HepG2 (cell line): ENCODE data around the gene GPC3. TPM values are rescaled to one million over a fixed set of nuclear protein-coding genes. Genes with fewer than 3 reads are reported as not detected.

ENCODE experiments used
- ATAC-seq: fragments of 200-7000 bp; cut with Tn5 transposase; 3 replicates; pipeline ENCODE4 v1.9.1; 2020; ENCODE audit warnings: mild to moderate bottlenecking, moderate library complexity
- BruUV-seq: library from RNA; stranded (reverse); fragments of 400-500 nt; replicated peaks from 2 replicates; lab custom pipeline; 2021; lab: Mats Ljungman, UMichigan
- CTCF ChIA-PET: fragments of 300-600 bp; formaldehyde crosslinking; extraction: SDS; loops from one replicate; lab custom pipeline; 2021; ENCODE audit warnings: low total read pairs, inconsistent platforms, low intra/inter-chr PET ratio; lab: Yijun Ruan, JAX
- POLR2A ChIA-PET: fragments of 350-600 bp; sonication (Branson Sonifier 250); formaldehyde crosslinking; loops from one replicate; lab custom pipeline; 2020; ENCODE audit warnings: antibody characterized with exemption, inconsistent platforms; lab: Yijun Ruan, JAX
- DNase-seq: peaks from one replicate; pipeline ENCODE4 v3.0.0-alpha.2; 2015; ENCODE audit warnings: low spot score
- FAIRE-seq: peaks from 3 replicates; lab custom pipeline; 2011; peaks lifted over from hg19 to GRCh38; lab: Jason Lieb, UNC
- H2AFZ ChIP-seq: one replicate; pipeline ENCODE4 v1.6.1; 2011; ENCODE audit warnings: low read length, inconsistent platforms
- H3K27ac ChIP-seq: fragments of 300-600 bp; 3 replicates; pipeline ENCODE4 v1.8.0; 2011; ENCODE audit warnings: mixed run types, mild to moderate bottlenecking, mixed read lengths, low read length, inconsistent platforms; ENCODE audit not compliant: insufficient read depth; ENCODE audit errors: extremely low read length
- H3K27me3 ChIP-seq, 2 experiments: fragments of 200-600 bp in 1 of 2; 2 replicates in 1 of 2; 3 replicates in 1 of 2; pipeline versions ENCODE4 v1.6.0 to v1.8.0; 2011; ENCODE audit warnings: low read length in 2 of 2, mild to moderate bottlenecking in 2 of 2, moderate library complexity in 2 of 2, inconsistent platforms in 1 of 2; ENCODE audit not compliant: insufficient read depth in 2 of 2, control insufficient read depth in 1 of 2
- H3K36me3 ChIP-seq, 2 experiments: fragments of 200-600 bp in 1 of 2; replicated peaks in 1 of 2; 2 replicates in 1 of 2; 3 replicates in 1 of 2; pipeline versions ENCODE4 v1.5.1 to v1.8.0; 2011; ENCODE audit warnings: low read length in 2 of 2, inconsistent platforms in 1 of 2; ENCODE audit not compliant: insufficient read depth in 2 of 2, control insufficient read depth in 1 of 2
- H3K4me1 ChIP-seq: 2 replicates; pipeline ENCODE4 v1.5.1; 2012; ENCODE audit warnings: low read length, inconsistent platforms; ENCODE audit not compliant: insufficient read depth
- H3K4me2 ChIP-seq: 2 replicates; pipeline ENCODE4 v1.6.0; 2011; ENCODE audit warnings: low read depth, low read length, inconsistent platforms
- H3K4me3 ChIP-seq, 3 experiments: fragments of 200-600 bp in 1 of 3; sonication (generic), shearing (Covaris generic) in 1 of 3; replicated peaks in 1 of 3; 2 replicates each; pipeline ENCODE4 v1.5.1; 2011 to 2016; ENCODE audit warnings: low read length in 3 of 3, inconsistent platforms in 2 of 3, low read depth in 2 of 3, mild to moderate bottlenecking in 2 of 3, control low read depth in 1 of 3, mixed read lengths in 1 of 3; ENCODE audit not compliant: insufficient read depth in 1 of 3
- H3K79me2 ChIP-seq: one replicate; pipeline ENCODE4 v1.6.1; 2011; ENCODE audit warnings: low read length, inconsistent platforms; ENCODE audit not compliant: insufficient read depth
- H3K9ac ChIP-seq: 2 replicates; pipeline ENCODE4 v1.6.0; 2011; ENCODE audit warnings: mild to moderate bottlenecking, low read depth, low read length, inconsistent platforms; ENCODE audit not compliant: insufficient read depth
- H3K9me3 ChIP-seq: 2 replicates; pipeline ENCODE4 v1.5.1; 2012; ENCODE audit warnings: mild to moderate bottlenecking, low read length
- H4K20me1 ChIP-seq: 2 replicates; pipeline ENCODE4 v1.6.0; 2011; ENCODE audit warnings: inconsistent platforms, mild to moderate bottlenecking, low read length, moderate library complexity; ENCODE audit not compliant: insufficient read depth
- ETS1 ChIP-seq: sonication (generic); formaldehyde crosslinking; IDR thresholded peaks from 2 replicates; pipeline ENCODE4 v1.4.0; 2020; ENCODE audit warnings: missing genetic modification reagents
- HMGA1 ChIP-seq: sonication (generic); formaldehyde crosslinking; conservative IDR thresholded peaks from 2 replicates; pipeline ENCODE4 v1.4.0; 2020; ENCODE audit warnings: missing genetic modification reagents
- KLF11 ChIP-seq: IDR thresholded peaks from 2 replicates; pipeline ENCODE4 v1.6.1; 2016; ENCODE audit warnings: missing compliant biosample characterization
- KLF12 ChIP-seq: sonication (generic); formaldehyde crosslinking; IDR thresholded peaks from 2 replicates; pipeline ENCODE4 v1.4.0; 2020; ENCODE audit warnings: missing genetic modification reagents, borderline replicate concordance
- KLF16 ChIP-seq, 2 experiments: sonication (generic) in 1 of 2; formaldehyde crosslinking in 1 of 2; IDR thresholded peaks; 2 replicates each; pipeline versions ENCODE4 v1.6.1 to v1.8.0; 2016 to 2023; ENCODE audit warnings: missing genetic modification reagents in 2 of 2, missing compliant biosample characterization in 1 of 2
- MED13 ChIP-seq: sonication (generic); formaldehyde crosslinking; IDR thresholded peaks from 2 replicates; pipeline ENCODE4 v1.5.0; 2020; ENCODE audit warnings: missing genetic modification reagents
- NCOA5 ChIP-seq: sonication (generic); formaldehyde crosslinking; IDR thresholded peaks from 2 replicates; pipeline ENCODE4 v1.4.0; 2020; ENCODE audit warnings: missing genetic modification reagents
- NR3C1 ChIP-seq: sonication (generic); formaldehyde crosslinking; IDR thresholded peaks from 2 replicates; pipeline ENCODE4 v1.4.0; 2020; ENCODE audit warnings: missing genetic modification reagents
- TEAD2 ChIP-seq: sonication (generic); formaldehyde crosslinking; IDR thresholded peaks from 2 replicates; pipeline ENCODE4 v1.9.0; 2021; ENCODE audit warnings: missing genetic modification reagents
- TERF1 ChIP-seq: sonication (generic); formaldehyde crosslinking; IDR thresholded peaks from 2 replicates; pipeline ENCODE4 v1.8.0; 2022; ENCODE audit warnings: mild to moderate bottlenecking, missing genetic modification reagents, moderate library complexity
- ZBTB20 ChIP-seq: sonication (generic); formaldehyde crosslinking; IDR thresholded peaks from 2 replicates; pipeline ENCODE4 v1.8.1; 2023; ENCODE audit warnings: missing genetic modification reagents, low read depth, mild to moderate bottlenecking, borderline replicate concordance
- ZBTB38 ChIP-seq: sonication (generic); formaldehyde crosslinking; IDR thresholded peaks from 2 replicates; pipeline ENCODE4 v1.5.1; 2020; ENCODE audit warnings: mild to moderate bottlenecking, missing genetic modification reagents
- ZBTB44 ChIP-seq: sonication (generic); formaldehyde crosslinking; IDR thresholded peaks from 2 replicates; pipeline ENCODE4 v1.4.0; 2020; ENCODE audit warnings: missing genetic modification reagents
- ZNF264 ChIP-seq: sonication (generic); formaldehyde crosslinking; IDR thresholded peaks from 2 replicates; pipeline ENCODE4 v1.4.0; 2020; ENCODE audit warnings: missing genetic modification reagents
- ZNF292 ChIP-seq: sonication (generic); formaldehyde crosslinking; IDR thresholded peaks from 2 replicates; pipeline ENCODE4 v1.8.1; 2022; ENCODE audit warnings: mild to moderate bottlenecking, low read depth, missing genetic modification reagents, borderline replicate concordance
- ZNF496 ChIP-seq: sonication (generic); formaldehyde crosslinking; IDR thresholded peaks from 2 replicates; pipeline ENCODE4 v1.8.1; 2023; ENCODE audit warnings: mild to moderate bottlenecking, moderate library complexity, missing genetic modification reagents; ENCODE audit not compliant: insufficient replicate concordance
- ZNF512B ChIP-seq: sonication (generic); formaldehyde crosslinking; IDR thresholded peaks from 2 replicates; pipeline ENCODE4 v1.5.1; 2020; ENCODE audit warnings: missing genetic modification reagents, mild to moderate bottlenecking, borderline replicate concordance
- ZNF556 ChIP-seq: sonication (generic); formaldehyde crosslinking; IDR thresholded peaks from 2 replicates; pipeline ENCODE4 v1.4.0; 2020; ENCODE audit warnings: mild to moderate bottlenecking, missing genetic modification reagents, borderline replicate concordance
- in situ Hi-C: cut with HindIII; loops from 2 replicates; pipeline ENCODE4 v1.10.0; 2017; ENCODE audit warnings: low pct_unique_long_range_greater_than_20kb; ENCODE audit not compliant: extremely low pct_ligation_motif_present
- intact Hi-C: fragments of 100-400 bp; cut with micrococcal nuclease; formaldehyde crosslinking; loops from one replicate; pipeline ENCODE4 v1.10.0; 2022; ENCODE audit not compliant: unreplicated experiment
- polyA plus RNA-seq, 8 experiments: library from polyadenylated mRNA; depleted of rRNA in 3 of 8; stranded (reverse) in 7 of 8; unstranded in 1 of 8; fragments of >200 nt; fragmentation: Illumina TruSeq in 4 of 8; extraction: Trizol in 4 of 8; gene quantifications; 2 replicates each; pipeline versions ENCODE4 v1.2.1 to v1.2.3, GENCODE V29; 2011 to 2016; ENCODE audit warnings: low read depth in 4 of 8, missing spikeins in 1 of 8, mixed read lengths in 1 of 8; ENCODE audit not compliant: insufficient read depth in 1 of 8
- total RNA-seq, 5 experiments: library from RNA; depleted of rRNA; stranded (reverse); fragments of >200 nt; fragmentation: Illumina TruSeq; extraction: Trizol; gene quantifications; 2 replicates each; pipeline ENCODE4 v1.2.3, GENCODE V29; 2016; ENCODE audit warnings: low read depth in 1 of 5

The GPC3 gene
- total and polyA plus RNA-seq, 2 of the 13 experiments (the other 11 are each of a cell fraction or from before 2014, with no cell fraction given), result 1,799 to 3,263 TPM

- no peak overlapping the region for H3K27ac ChIP-seq
- no peak overlapping the region for H3K4me2 ChIP-seq
- H3K36me3 ChIP-seq, result peaks cover 3 to 23% of the 10 kb centered on the region in 2 experiments
- intact Hi-C loops (no loop called here), in situ Hi-C loops (no loop called here)
- FAIRE-seq, result no peak
- no peaks in the 10 kb centered on the region for H3K9me3 ChIP-seq
- peaks cover 85% of the 10 kb centered on the region for H4K20me1 ChIP-seq
- BruUV-seq, result no TSS peak
- peaks cover 62% of the 10 kb centered on the region for H3K4me1 ChIP-seq
- no peak overlapping the region for H3K4me3 ChIP-seq
- CTCF ChIA-PET, result no interaction called here
- no peak overlapping the region for H3K9ac ChIP-seq
- ATAC-seq, result peak; percentile 13; the same call in 2 of the 3 replicates
- DNase-seq, result no peak
- H3K27me3 ChIP-seq, result no peaks in the 10 kb centered on the region
- H2AFZ ChIP-seq, result no peak overlapping the region
- H3K79me2 ChIP-seq, result peaks cover 80% of the 10 kb centered on the region
- POLR2A ChIA-PET, result no interaction called here
- TF ChIP-seq ZBTB20, result no peak
- no peak for TF ChIP-seq ETS1 (CRISPR knock-in tag)
- TF ChIP-seq NR3C1, result no peak
- no peak for TF ChIP-seq TERF1
- TF ChIP-seq KLF12 (CRISPR knock-in tag), result no peak
- no peak for TF ChIP-seq MED13 (CRISPR knock-in tag)
- TF ChIP-seq KLF11 (CRISPR knock-in tag), result no peak
- no peak for TF ChIP-seq ZBTB38 (CRISPR knock-in tag)
- TF ChIP-seq ZNF496, result no peak
- no peak for TF ChIP-seq ZNF556 (CRISPR knock-in tag)
- TF ChIP-seq ZNF264, result no peak
- TF ChIP-seq KLF16 (CRISPR knock-in tag; IDR thresholded peaks at IDR 0.05), result no peak
- TF ChIP-seq ZBTB44 (CRISPR knock-in tag), result no peak
- no peak for TF ChIP-seq TEAD2
- no peak for TF ChIP-seq NCOA5 (CRISPR knock-in tag)
- TF ChIP-seq HMGA1, result no peak
- no peak for TF ChIP-seq ZNF512B (CRISPR knock-in tag)
- TF ChIP-seq ZNF292 (CRISPR knock-in tag), result no peak
Observed at GRCh38 chrX:133745349-133745748, 240.0 kb downstream of the GPC3 start.
